ENCODE measurements around the gene SKIC3.

Gene SKIC3

GRCh38 chr5:95554647-95555548 is at the start of gene SKIC3, which contains the start of gene ARSK:
SKIC3 (minus strand) TSS chr5:95554977; CDS start chr5:95547150, 7,827 bp downstream.
ARSK (plus strand) TSS chr5:95555101; CDS start chr5:95555279, 178 bp downstream.
- DNase-seq: peak; percentile 75

- no peak for DNase-seq
These were observed 45.8 kb upstream of the SKIC3 start for GRCh38 chr5:95600557-95600956.

DNA sequence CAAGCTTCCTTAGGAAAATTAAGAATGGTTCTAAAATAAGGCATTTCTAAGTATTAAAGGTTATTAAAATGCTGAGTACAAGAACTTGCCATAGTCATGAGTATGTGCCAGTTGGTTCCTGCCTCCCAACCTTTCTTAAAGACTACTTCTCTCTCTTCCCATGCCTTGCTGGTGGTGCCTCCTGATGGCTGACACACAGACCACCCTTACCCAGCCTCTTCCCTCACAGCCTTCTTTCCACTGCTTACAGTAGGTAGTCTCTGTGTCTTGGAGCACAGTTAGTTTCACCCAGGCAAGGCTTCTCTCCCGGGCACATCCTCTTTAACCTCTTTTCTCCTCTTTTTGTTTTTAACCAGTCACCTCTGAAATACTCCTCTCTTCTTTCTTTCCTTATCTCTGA is 44.5 kb upstream of the SKIC3 start:
- no peak for DNase-seq

- DNase-seq: no peak
These were observed 40.6 kb upstream of the SKIC3 start for GRCh38 chr5:95595289-95595931.

- DNase-seq: no peak
These were observed 36.7 kb upstream of the SKIC3 start for GRCh38 chr5:95591490-95591901.

DNA sequence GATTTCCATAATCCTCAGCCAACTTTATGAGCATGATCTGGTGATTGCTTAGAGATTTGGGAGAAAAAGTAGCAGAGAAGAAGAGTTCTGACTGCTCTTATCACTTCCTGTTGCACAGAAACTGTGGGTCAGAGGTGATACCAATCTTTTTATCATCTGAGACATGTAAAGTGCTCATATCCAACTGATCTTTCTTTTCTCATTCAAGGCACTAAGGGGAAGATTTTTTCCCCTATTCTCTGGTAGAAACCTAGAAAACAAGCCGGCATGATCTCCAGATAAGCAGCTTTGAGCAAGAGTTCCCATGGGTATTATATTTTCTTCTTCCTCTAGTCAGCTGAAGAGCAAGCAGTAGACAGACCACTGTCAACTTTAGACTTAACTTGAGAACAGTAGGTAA is 36.1 kb upstream of the SKIC3 start:
- no peak for DNase-seq

DNA sequence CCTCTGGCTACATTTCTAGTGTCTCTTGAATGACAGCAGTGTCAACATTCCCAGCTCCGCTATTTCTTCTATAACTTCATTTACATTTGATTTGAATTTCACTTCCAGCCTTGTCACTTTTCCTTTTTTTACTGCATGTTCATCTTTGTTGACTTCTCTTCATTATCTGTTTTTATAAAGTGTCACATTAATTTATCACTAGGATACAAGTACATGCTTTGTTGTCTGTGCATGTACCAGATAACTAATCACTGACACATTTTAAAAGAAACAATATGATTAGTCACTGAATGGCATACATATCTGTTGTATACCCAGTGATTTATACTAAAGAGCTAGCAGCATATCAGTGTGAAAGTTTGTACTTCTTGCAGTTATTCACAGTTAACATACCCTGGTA is 29.2 kb upstream of the SKIC3 start:
- DNase-seq: no peak

DNA sequence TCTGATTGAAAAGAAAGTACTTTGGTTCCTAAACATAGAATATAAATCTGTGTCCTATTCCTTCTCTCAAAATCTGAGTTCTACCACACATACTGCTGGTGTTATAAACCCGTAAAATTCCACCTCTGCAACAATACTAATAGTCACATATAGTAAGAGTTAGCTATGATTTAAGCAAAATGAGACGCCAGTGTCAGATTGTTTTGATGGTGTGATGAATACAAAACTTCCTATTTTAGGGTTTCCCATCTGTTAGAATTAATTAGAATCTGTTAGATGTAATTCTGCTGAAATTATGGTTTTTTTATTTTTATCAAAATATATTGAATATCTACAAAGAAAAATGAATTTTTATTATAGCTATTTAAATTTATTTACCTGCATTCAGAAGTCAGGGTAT is 26.8 kb upstream of the SKIC3 start:
- no peak for DNase-seq

DNA sequence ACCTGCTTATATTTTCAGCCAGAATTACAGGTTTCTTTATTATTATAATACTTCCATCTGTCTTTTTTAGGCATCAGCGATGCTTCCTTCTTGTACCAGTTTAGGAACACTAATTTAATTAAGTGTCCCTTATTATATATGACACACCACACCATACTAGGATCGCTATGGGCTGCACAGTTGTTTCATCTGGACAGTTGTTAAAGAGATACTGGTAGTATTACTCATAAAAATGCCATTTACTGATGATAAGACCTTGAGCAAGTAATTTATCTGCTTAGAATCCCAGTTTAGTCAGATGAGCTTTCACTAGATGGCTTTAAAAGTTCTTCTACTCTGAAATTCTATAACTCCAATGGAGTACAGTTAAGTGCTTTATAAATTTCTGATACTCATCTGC is 17.2 kb upstream of the SKIC3 start:
- DNase-seq: no peak

- no peak for DNase-seq
These were observed 10.6 kb upstream of the SKIC3 start for GRCh38 chr5:95565280-95565920.

- DNase-seq: no peak
These were observed 9.7 kb upstream of the SKIC3 start for GRCh38 chr5:95564450-95564849.

DNA sequence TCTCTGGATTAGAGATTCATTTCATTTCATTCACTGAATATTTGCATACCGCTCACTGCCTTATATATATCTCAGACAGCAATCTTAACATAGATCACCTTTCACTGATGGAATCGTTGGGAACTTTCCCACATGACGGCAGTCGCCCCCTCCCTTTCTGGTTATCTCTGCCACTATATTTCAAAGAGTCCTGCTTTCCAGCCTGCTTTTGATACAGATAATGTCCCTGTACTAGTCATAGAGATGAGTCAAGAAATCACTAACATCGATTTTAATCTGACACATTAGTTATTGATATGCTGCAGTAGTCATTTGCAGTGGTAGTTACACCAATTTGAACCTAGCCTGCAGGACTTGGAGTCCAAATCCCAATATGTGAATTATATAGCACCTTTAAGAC is 8.6 kb upstream of the SKIC3 start:
- DNase-seq: no peak

DNA sequence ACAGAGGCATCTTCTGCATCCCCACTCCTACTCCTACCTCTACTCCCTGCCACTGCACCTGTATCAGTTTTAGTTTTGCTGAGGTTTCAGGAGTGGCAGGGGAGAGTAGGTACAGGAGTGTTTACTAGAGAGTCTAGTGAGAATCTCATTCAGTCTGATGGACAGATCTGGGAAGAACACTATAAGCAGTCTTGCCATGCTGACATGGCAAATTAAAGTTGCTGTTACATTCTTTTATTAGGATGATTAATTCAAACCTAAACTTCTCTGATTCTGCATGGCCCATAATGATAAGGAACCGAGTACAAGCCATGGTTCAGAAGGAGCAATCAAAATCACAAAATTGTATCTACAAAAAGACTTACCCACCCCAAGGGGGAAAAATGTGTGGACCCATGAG is 7.5 kb upstream of the SKIC3 start:
- DNase-seq: no peak

- DNase-seq: no peak
These were observed 3.1 kb upstream of the SKIC3 start for GRCh38 chr5:95557841-95558240.

DNA sequence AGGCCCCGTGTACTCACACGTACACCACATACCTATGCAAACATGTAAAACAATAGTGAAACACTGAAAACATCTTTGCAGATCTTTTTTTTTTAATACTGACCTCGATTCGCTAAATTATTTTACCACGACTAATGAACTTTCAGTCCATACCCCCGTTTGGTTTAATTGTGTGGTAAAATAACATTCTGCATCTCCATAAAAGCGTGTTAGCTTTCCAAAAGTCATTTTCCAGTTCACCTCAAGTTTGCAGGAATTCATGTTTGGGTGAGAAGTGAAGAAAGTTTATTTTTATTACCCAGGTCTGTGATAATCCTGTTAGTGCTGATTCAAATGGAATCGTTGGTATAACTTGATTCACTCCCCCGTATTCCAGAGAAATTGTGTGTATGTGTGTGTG is 776 bp upstream of the SKIC3 start:
- no peak for DNase-seq

DNA sequence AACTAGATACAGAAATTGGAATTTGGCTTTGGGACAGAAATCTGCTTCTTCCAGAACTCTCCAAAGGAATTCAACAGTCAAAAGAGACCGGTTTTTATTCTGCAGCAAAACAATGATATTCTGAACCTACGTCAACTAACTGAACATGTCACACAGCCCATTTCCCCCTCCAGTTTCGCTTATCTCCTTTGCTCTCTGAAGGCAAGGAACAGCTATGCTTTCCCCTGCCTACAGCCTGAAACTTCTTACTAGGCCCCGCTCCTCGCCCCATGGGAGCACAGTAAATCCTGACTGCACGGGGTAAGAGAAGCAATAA is 488 bp downstream of the SKIC3 start:
- DNase-seq: no peak

DNA sequence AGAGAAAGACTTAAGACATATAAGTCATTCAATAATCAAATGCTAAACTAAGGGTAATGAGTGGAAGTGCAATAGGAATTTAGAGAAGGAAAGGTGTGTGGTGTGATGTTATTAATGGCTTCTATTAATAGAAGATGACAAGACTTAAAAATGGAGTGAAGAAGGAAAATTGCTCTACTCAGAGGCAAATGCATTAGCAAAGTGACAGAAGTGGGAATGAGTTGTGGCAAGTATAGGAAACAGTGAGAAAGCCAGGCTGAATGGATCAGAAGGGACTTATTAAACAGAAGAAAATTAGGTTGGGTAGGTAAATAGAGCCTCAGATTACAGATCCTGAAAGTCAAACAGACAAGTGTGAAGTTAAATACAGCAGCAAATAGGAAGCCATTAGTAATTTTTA is 5.7 kb downstream of the SKIC3 start:
- DNase-seq: no peak

- DNase-seq: no peak
These were observed 11.6 kb downstream of the SKIC3 start for GRCh38 chr5:95543017-95543705.

DNA sequence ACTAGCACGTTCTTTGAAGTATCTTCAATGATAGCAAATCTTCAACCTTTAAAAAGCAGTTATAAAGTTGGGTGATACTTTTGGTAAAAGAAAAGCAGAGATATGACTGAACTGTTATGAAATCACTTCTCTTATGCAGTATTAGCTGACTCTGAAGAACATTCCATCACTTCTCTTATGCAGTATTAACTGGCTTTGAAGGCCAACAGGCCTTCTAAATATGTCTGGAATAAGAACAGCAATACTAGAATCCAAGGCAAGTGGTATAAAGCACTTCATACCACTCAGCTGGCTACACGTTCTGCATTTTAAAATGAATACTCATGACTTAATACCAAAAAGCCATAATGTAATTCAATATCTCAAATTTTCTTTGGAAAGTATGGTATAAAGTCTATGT is 17.3 kb downstream of the SKIC3 start:
- no peak for DNase-seq

DNA sequence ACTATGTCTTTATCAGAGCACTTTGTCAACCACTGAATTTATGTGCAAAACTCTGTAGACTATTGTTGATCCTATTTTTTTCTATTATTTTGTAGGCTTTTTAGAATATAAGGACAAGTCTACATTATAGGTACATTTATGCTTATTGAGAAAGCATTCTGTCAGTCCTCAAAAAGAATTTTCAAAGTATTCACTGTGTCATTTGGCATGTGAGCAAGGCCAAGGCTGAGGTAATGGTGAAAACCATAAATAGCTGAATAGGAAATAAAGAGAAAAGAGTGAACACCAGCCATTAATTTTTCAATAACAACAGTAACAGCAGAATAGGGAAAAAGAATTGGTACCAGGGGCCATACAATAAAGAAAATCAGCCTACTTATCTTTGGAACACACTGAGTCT is 21.0 kb downstream of the SKIC3 start:
- DNase-seq: no peak

GRCh38 chr5:95533106-95533505 is 21.7 kb downstream of the SKIC3 start:
- DNase-seq: no peak

GRCh38 chr5:95532415-95532814 is 22.4 kb downstream of the SKIC3 start:
- DNase-seq: no peak

GRCh38 chr5:95531491-95531890 is 23.3 kb downstream of the SKIC3 start:
- DNase-seq: no peak
